Vagina (tissue), 2 donors: ENCODE data around the gene DNAJB1.

ENCODE experiments used
- CTCF ChIP-seq, 3 experiments: fragments of 450-650 bp in 2 of 3; fragments of 200-600 bp in 1 of 3; sonication (generic) in 1 of 3; IDR thresholded peaks; one replicate each; pipeline ENCODE4 v1.5.1; 2017 to 2019; ENCODE audit warnings: antibody characterized with exemption in 3 of 3, mild to moderate bottlenecking in 2 of 3, moderate library complexity in 2 of 3
- POLR2A ChIP-seq, 2 donors: fragments of 450-650 bp; IDR thresholded peaks; one replicate each; pipeline ENCODE4 v1.6.1; 2017; ENCODE audit warnings: antibody characterized with exemption in 2 of 2, mild to moderate bottlenecking in 2 of 2, moderate library complexity in 2 of 2
- POLR2AphosphoS5 ChIP-seq, 2 donors: sonication (generic); formaldehyde crosslinking; IDR thresholded peaks; one replicate each; pipeline ENCODE4 v1.9.0; 2017; ENCODE audit warnings: antibody characterized with exemption in 2 of 2, mild to moderate bottlenecking in 2 of 2, low read depth in 1 of 2; ENCODE audit not compliant: insufficient read depth in 1 of 2

GRCh38 chr19:14530005-14530348 is 11.8 kb upstream of the DNAJB1 start:
- TF ChIP-seq CTCF (IDR thresholded peaks at IDR 0.05) = no peak
- no peak for TF ChIP-seq POLR2A (IDR thresholded peaks at IDR 0.05)
- TF ChIP-seq POLR2AphosphoS5 (IDR thresholded peaks at IDR 0.05; ENCODE audit: insufficient read depth in 1 of 2, low read depth in 1 of 2) = no peak
